ENCODE data around the gene GARNL3. TPM values are rescaled to one million over a fixed set of nuclear protein-coding genes. Genes with fewer than 3 reads are reported as not detected.

GARNL3 gene
- total RNA-seq, 1 donor from 2014 or later: 31.4 TPM

- intact Hi-C loops (cut with DNase I): no loop called here
- H3K9me3 ChIP-seq: no peaks in the 10 kb centered on the region
- H3K4me3 ChIP-seq: no peak overlapping the region
- TF ChIP-seq POLR2A (IDR thresholded peaks at IDR 0.05): no peak
- TF ChIP-seq POLR2AphosphoS5 (IDR thresholded peaks at IDR 0.05; ENCODE audit: insufficient read depth in 1 of 2, low read depth in 1 of 2): no peak
- no peak for TF ChIP-seq CTCF (IDR thresholded peaks at IDR 0.05)
- H3K4me1 ChIP-seq: peaks cover 7% of the 10 kb centered on the region
- no peak overlapping the region for H3K27ac ChIP-seq
- no peak for DNase-seq (ENCODE audit: extremely low spot score in 2 of 2)
- H3K36me3 ChIP-seq: peaks cover 0 to 36% of the 10 kb centered on the region in 2 donors
- H3K27me3 ChIP-seq: no peaks in the 10 kb centered on the region
Observed at GRCh38 chr9:127403507-127404192, 139.1 kb downstream of the GARNL3 start.

- intact Hi-C loops (cut with DNase I): no loop called here
- no peaks in the 10 kb centered on the region for H3K27me3 ChIP-seq
- H3K9me3 ChIP-seq: no peaks in the 10 kb centered on the region
- no peak for DNase-seq (ENCODE audit: extremely low spot score in 2 of 2)
- no peaks in the 10 kb centered on the region for H3K4me1 ChIP-seq
- TF ChIP-seq POLR2A (IDR thresholded peaks at IDR 0.05) (no peak), POLR2AphosphoS5 (IDR thresholded peaks at IDR 0.05; ENCODE audit: insufficient read depth in 1 of 2, low read depth in 1 of 2) (no peak), CTCF (IDR thresholded peaks at IDR 0.05) (no peak)
- peaks cover 0 to 36% of the 10 kb centered on the region in 2 donors for H3K36me3 ChIP-seq
- no peak overlapping the region for H3K4me3 ChIP-seq
- no peak overlapping the region for H3K27ac ChIP-seq
Observed at GRCh38 chr9:127404631-127405030, 140.1 kb downstream of the GARNL3 start.

GRCh38 chr9:127405344-127406125 is 141.0 kb downstream of the GARNL3 start:
- no peak for DNase-seq (ENCODE audit: extremely low spot score in 2 of 2)
- Histone ChIP-seq H3K9me3 (no peaks in the 10 kb centered on the region), H3K27ac (no peak overlapping the region), H3K4me3 (no peak overlapping the region), H3K36me3 (peaks cover 0 to 36% of the 10 kb centered on the region in 2 donors), H3K27me3 (no peaks in the 10 kb centered on the region), H3K4me1 (no peaks in the 10 kb centered on the region)
- intact Hi-C loops (cut with DNase I): no loop called here
- TF ChIP-seq CTCF (IDR thresholded peaks at IDR 0.05) (no peak), POLR2A (IDR thresholded peaks at IDR 0.05) (no peak), POLR2AphosphoS5 (IDR thresholded peaks at IDR 0.05; ENCODE audit: insufficient read depth in 1 of 2, low read depth in 1 of 2) (no peak)

- intact Hi-C loops (cut with DNase I): no loop called here
- H3K4me1 ChIP-seq: no peaks in the 10 kb centered on the region
- no peak for DNase-seq (ENCODE audit: extremely low spot score in 2 of 2)
- H3K9me3 ChIP-seq: no peaks in the 10 kb centered on the region
- no peaks in the 10 kb centered on the region for H3K27me3 ChIP-seq
- peaks cover 0 to 32% of the 10 kb centered on the region in 2 donors for H3K36me3 ChIP-seq
- H3K27ac ChIP-seq: no peak overlapping the region
- no peak overlapping the region for H3K4me3 ChIP-seq
- no peak for TF ChIP-seq POLR2AphosphoS5 (IDR thresholded peaks at IDR 0.05; ENCODE audit: insufficient read depth in 1 of 2, low read depth in 1 of 2)
Observed at GRCh38 chr9:127406799-127407491, 142.4 kb downstream of the GARNL3 start.

- H3K4me3 ChIP-seq: no peak overlapping the region
- no peaks in the 10 kb centered on the region for H3K4me1 ChIP-seq
- intact Hi-C loops (cut with DNase I): no loop called here
- no peaks in the 10 kb centered on the region for H3K27me3 ChIP-seq
- no peak for TF ChIP-seq POLR2AphosphoS5 (IDR thresholded peaks at IDR 0.05; ENCODE audit: insufficient read depth in 1 of 2, low read depth in 1 of 2)
- no peak for TF ChIP-seq POLR2A (IDR thresholded peaks at IDR 0.05)
- no peak for TF ChIP-seq CTCF (IDR thresholded peaks at IDR 0.05)
- H3K9me3 ChIP-seq: no peaks in the 10 kb centered on the region
- no peak for DNase-seq (ENCODE audit: extremely low spot score in 2 of 2)
- no peak overlapping the region for H3K27ac ChIP-seq
- peaks cover 0 to 26% of the 10 kb centered on the region in 2 donors for H3K36me3 ChIP-seq
Observed at GRCh38 chr9:127407492-127407843, 142.9 kb downstream of the GARNL3 start.

Data from vagina (tissue), 2 donors.